ENCODE data around the gene HRNR.

HRNR gene

GRCh38 chr1:152188673-152189591 lies 35.1 kb downstream of the HRNR start:
- DNase-seq, result no peak

- no peak for DNase-seq
Measured at GRCh38 chr1:152186556-152187285, 37.3 kb downstream of the HRNR start.

GRCh38 chr1:152185544-152186391 lies 38.2 kb downstream of the HRNR start:
- DNase-seq, result peak; percentile 20

- DNase-seq, result no peak
Measured at GRCh38 chr1:152182944-152183361, 41.0 kb downstream of the HRNR start.

GRCh38 chr1:152182431-152182830 lies 41.6 kb downstream of the HRNR start:
- no peak for DNase-seq

GRCh38 chr1:152179566-152179965 lies 44.4 kb downstream of the HRNR start:
- DNase-seq, result no peak

GRCh38 chr1:152170287-152170905 lies 53.6 kb downstream of the HRNR start:
- no peak for DNase-seq

- no peak for DNase-seq
Measured at GRCh38 chr1:152169366-152170025, 54.5 kb downstream of the HRNR start.

- no peak for DNase-seq
Measured at GRCh38 chr1:152168535-152168868, 55.5 kb downstream of the HRNR start.

GRCh38 chr1:152167835-152168534 lies 56.0 kb downstream of the HRNR start:
- no peak for DNase-seq

GRCh38 chr1:152166966-152167365 lies 57.0 kb downstream of the HRNR start:
- no peak for DNase-seq

GRCh38 chr1:152165286-152166077 lies 58.5 kb downstream of the HRNR start:
- no peak for DNase-seq

- DNase-seq, result no peak
Measured at GRCh38 chr1:152164517-152165136, 59.4 kb downstream of the HRNR start.

GRCh38 chr1:152162792-152163463 lies 61.1 kb downstream of the HRNR start:
- no peak for DNase-seq
